SKM-1 treated with dmso at 0.1 percent for 144 hours (cell line): ENCODE measurements around the gene DMD.

Experiments used
- DNase-seq: peaks from one replicate; lab custom pipeline; 2025; ENCODE audit not compliant: unreplicated experiment; lab: John Stamatoyannopoulos, UW

The DMD gene

GRCh38 chrX:31092970-31093638 lies 2118.2 kb downstream of the DMD start:
- DNase-seq = no peak

GRCh38 chrX:31092476-31092875 lies 2118.9 kb downstream of the DMD start:
- DNase-seq = no peak

- DNase-seq = no peak
Measured at GRCh38 chrX:31091819-31092218, 2119.5 kb downstream of the DMD start.

GRCh38 chrX:31074522-31074921 lies 2136.8 kb downstream of the DMD start:
- DNase-seq = no peak

GRCh38 chrX:31071725-31072124 lies 2139.6 kb downstream of the DMD start, which contains the start of gene FTHL17:
Gene FTHL17, minus strand, starts transcription at chrX:31072041. Its CDS starts 88 bp downstream, at chrX:31071953.
- DNase-seq = no peak

GRCh38 chrX:31071262-31071661 lies 2140.1 kb downstream of the DMD start:
- DNase-seq = no peak

GRCh38 chrX:31070057-31070468 lies 2141.3 kb downstream of the DMD start:
- no peak for DNase-seq
